ENCODE measurements around the gene UPF3B.

Gene UPF3B

DNA sequence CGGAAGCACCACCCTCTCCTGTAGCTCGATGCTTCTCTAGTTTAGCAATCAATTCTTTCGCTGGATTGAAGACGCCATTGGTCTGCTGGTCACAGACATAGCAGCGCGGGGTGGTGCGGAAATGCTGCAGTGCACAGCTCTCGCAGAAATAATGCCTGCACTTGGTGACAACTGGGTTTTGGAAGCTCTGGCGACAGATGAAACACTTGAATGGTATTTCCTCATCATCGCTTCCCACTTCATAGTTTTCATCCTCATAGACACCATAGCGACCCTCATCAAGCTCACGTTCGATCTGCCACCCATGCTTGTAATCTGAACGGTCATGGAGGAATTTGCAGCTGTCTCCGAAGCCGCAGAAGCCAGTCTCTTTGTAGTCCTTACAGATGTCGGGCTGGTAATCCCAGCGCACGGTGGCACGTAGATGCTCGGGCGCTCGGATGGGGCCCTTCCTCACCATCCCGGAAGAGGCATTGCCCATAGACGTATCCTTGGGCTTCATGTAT is 17.9 kb upstream of the UPF3B start:
- H3K9me2 ChIP-seq (replicated peaks; ENCODE audit: insufficient read depth, low read length): no peaks in the 10 kb centered on the region
- peak overlapping the region; percentile 90 for H3K27ac ChIP-seq (ENCODE audit: low read depth, low read length)
- H3F3A ChIP-seq (ENCODE audit: insufficient read depth): peaks cover 3% of the 10 kb centered on the region
- H2AFZ ChIP-seq (ENCODE audit: low read depth, low read length, severe bottlenecking): no peak overlapping the region
- no peaks in the 10 kb centered on the region for H3K27me3 ChIP-seq (ENCODE audit: low read length)
- peak overlapping the region; percentile 89 for H3K9ac ChIP-seq (ENCODE audit: low read length)
- no peaks in the 10 kb centered on the region for H4K20me1 ChIP-seq (ENCODE audit: low read depth, low read length)
- H3K4me2 ChIP-seq (ENCODE audit: low read depth, low read length, poor library complexity, severe bottlenecking): peak overlapping the region; percentile 85
- peaks cover 29% of the 10 kb centered on the region for H3K79me2 ChIP-seq (ENCODE audit: insufficient read depth, low read length)
- no peaks in the 10 kb centered on the region for H3K36me3 ChIP-seq (ENCODE audit: low read length)
- no peaks in the 10 kb centered on the region for H3K9me3 ChIP-seq (ENCODE audit: insufficient read depth, low read length)
- TF ChIP-seq, protein P1, sequence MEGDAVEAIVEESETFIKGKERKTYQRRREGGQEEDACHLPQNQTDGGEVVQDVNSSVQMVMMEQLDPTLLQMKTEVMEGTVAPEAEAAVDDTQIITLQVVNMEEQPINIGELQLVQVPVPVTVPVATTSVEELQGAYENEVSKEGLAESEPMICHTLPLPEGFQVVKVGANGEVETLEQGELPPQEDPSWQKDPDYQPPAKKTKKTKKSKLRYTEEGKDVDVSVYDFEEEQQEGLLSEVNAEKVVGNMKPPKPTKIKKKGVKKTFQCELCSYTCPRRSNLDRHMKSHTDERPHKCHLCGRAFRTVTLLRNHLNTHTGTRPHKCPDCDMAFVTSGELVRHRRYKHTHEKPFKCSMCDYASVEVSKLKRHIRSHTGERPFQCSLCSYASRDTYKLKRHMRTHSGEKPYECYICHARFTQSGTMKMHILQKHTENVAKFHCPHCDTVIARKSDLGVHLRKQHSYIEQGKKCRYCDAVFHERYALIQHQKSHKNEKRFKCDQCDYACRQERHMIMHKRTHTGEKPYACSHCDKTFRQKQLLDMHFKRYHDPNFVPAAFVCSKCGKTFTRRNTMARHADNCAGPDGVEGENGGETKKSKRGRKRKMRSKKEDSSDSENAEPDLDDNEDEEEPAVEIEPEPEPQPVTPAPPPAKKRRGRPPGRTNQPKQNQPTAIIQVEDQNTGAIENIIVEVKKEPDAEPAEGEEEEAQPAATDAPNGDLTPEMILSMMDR (IDR thresholded peaks at IDR 0.05; ENCODE audit: insufficient read depth, low read length, poor library complexity, severe bottlenecking): no peak
- no peak for TF ChIP-seq EZH2phosphoT487 (conservative IDR thresholded peaks at IDR 0.05; ENCODE audit: low read length)
- peak overlapping the region; percentile 86 for H3K4me3 ChIP-seq (ENCODE audit: insufficient read depth, low read length, poor library complexity, severe bottlenecking)

DNA sequence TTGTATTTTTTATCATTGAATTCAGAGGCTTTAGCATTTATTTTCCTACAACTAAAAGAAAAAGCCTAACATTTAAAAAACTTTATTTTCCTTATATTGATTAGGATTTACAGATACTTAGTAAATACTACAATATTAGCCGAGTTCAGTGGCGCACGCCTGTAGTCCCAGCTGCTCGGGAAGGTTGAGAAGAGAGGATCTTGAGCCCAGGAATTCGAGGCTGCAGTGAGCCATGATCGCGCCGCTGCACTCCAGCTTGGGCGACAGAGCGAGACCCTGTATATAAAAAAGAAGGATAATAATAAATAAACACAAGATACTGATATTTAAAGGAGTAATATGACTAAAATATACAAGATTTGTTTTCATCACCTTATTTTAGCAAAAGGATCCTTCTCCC is 681 bp upstream of the UPF3B start:
- no peak overlapping the region for H3K27ac ChIP-seq (ENCODE audit: low read depth, low read length)

DNA sequence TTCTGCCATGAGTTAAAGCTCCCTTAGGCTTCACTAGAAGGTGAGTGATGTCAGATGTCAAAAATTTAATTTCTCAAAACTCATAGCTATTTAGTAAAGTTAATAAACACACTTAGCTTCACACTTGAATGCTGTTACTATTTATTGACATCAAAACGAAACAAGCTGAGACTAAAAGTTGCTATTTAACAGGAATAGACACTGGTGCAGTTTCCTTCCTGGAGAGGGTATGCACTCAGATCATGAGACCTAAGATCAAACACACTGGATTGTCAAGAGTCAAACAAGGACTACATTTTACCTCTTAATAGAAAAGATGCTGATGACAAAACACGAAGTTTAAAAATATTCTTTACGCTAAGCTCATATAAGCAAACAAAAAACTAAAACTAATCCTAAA is 18.9 kb downstream of the UPF3B start:
- H3K36me3 ChIP-seq (ENCODE audit: low read length): 0 out of 2 replicates have a peak, but pooled peaks cover 2% of the 10 kb centered on the region
- no peak overlapping the region for H3K9ac ChIP-seq (ENCODE audit: low read length)
- H3K27me3 ChIP-seq (ENCODE audit: low read length): no peaks in the 10 kb centered on the region
- no peaks in the 10 kb centered on the region for H3K9me3 ChIP-seq (ENCODE audit: insufficient read depth, low read length)
- H2AFZ ChIP-seq (ENCODE audit: low read depth, low read length, severe bottlenecking): no peak overlapping the region
- no peak overlapping the region for H3K4me2 ChIP-seq (ENCODE audit: low read depth, low read length, poor library complexity, severe bottlenecking)
- no peak overlapping the region for H3K4me3 ChIP-seq (ENCODE audit: insufficient read depth, low read length, poor library complexity, severe bottlenecking)
- H3K27ac ChIP-seq (ENCODE audit: low read depth, low read length): no peak overlapping the region
- H3K9me2 ChIP-seq (replicated peaks; ENCODE audit: insufficient read depth, low read length): no peaks in the 10 kb centered on the region
- no peak for TF ChIP-seq EZH2phosphoT487 (conservative IDR thresholded peaks at IDR 0.05; ENCODE audit: low read length)
- TF ChIP-seq, protein P1 (IDR thresholded peaks at IDR 0.05; ENCODE audit: insufficient read depth, low read length, poor library complexity, severe bottlenecking): no peak
- H3F3A ChIP-seq (ENCODE audit: insufficient read depth): no peaks in the 10 kb centered on the region
- no peaks in the 10 kb centered on the region for H4K20me1 ChIP-seq (ENCODE audit: low read depth, low read length)
- no peaks in the 10 kb centered on the region for H3K79me2 ChIP-seq (ENCODE audit: insufficient read depth, low read length)

More for the DNA sequence above, 681 bp upstream of the UPF3B start:
- TF ChIP-seq EZH2phosphoT487 (conservative IDR thresholded peaks at IDR 0.05; ENCODE audit: low read length): no peak
- TF ChIP-seq, protein P1 (IDR thresholded peaks at IDR 0.05; ENCODE audit: insufficient read depth, low read length, poor library complexity, severe bottlenecking): no peak
- Histone ChIP-seq H3K36me3 (ENCODE audit: low read length) (peaks cover 2% of the 10 kb centered on the region; the same call in 1 of the 2 replicates), H3K4me3 (ENCODE audit: insufficient read depth, low read length, poor library complexity, severe bottlenecking) (peak overlapping the region; percentile 52), H3K9me2 (replicated peaks; ENCODE audit: insufficient read depth, low read length) (no peaks in the 10 kb centered on the region), H3K79me2 (ENCODE audit: insufficient read depth, low read length) (peaks cover 17% of the 10 kb centered on the region), H3F3A (ENCODE audit: insufficient read depth) (no peaks in the 10 kb centered on the region), H3K9me3 (ENCODE audit: insufficient read depth, low read length) (no peaks in the 10 kb centered on the region), H3K27me3 (ENCODE audit: low read length) (no peaks in the 10 kb centered on the region), H3K9ac (ENCODE audit: low read length) (peak overlapping the region; percentile 97), H3K4me2 (ENCODE audit: low read depth, low read length, poor library complexity, severe bottlenecking) (peak overlapping the region; percentile 97), H2AFZ (ENCODE audit: low read depth, low read length, severe bottlenecking) (peak overlapping the region; percentile 68), H4K20me1 (ENCODE audit: low read depth, low read length) (no peaks in the 10 kb centered on the region)
